ENCODE results near the gene FKBP14. TPM values are rescaled to one million over a fixed set of nuclear protein-coding genes. Genes with fewer than 3 reads are reported as not detected.

FKBP14 gene
- total and polyA plus RNA-seq, 2 of the 8 experiments (the other 6 are each of a cell fraction or from before 2014, with no cell fraction given): 3.2 to 20.7 TPM

- no peak for TF ChIP-seq CHD7 (IDR thresholded peaks at IDR 0.05; ENCODE audit: insufficient replicate concordance, low read length)
Observed at GRCh38 chr7:30062587-30062986, 36.1 kb upstream of the FKBP14 start (continued).

All from H1 (cell line).